A673 (cell line): ENCODE data around the gene SLC20A1. TPM values are rescaled to one million over a fixed set of nuclear protein-coding genes. Genes with fewer than 3 reads are reported as not detected.

Experiments used
- BruUV-seq: library from RNA; stranded (reverse); fragments of 400-500 nt; replicated peaks from 2 replicates; lab custom pipeline; 2021; lab: Mats Ljungman, UMichigan
- CTCF ChIA-PET: fragments of 300-600 bp; sonication (Branson Sonifier 250); formaldehyde crosslinking; loops from one replicate; lab custom pipeline; 2022; ENCODE audit warnings: antibody characterized with exemption; lab: Charles Lee
- POLR2A ChIA-PET: fragments of 300-600 bp; sonication (Branson Sonifier 250); formaldehyde crosslinking; loops from one replicate; lab custom pipeline; 2022; ENCODE audit warnings: antibody characterized with exemption; ENCODE audit not compliant: low non-redundant PET; lab: Charles Lee
- DNase-seq: peaks from one replicate; pipeline ENCODE4 v3.0.0-alpha.2; 2015; ENCODE audit warnings: low spot score
- H3K27ac ChIP-seq: fragments of 200-600 bp; sonication (generic); 2 replicates; pipeline ENCODE4 v1.5.1; 2016; ENCODE audit warnings: mixed run types, low read depth, mild to moderate bottlenecking, mixed read lengths, antibody characterized with exemption, low read length; ENCODE audit not compliant: poor library complexity, severe bottlenecking
- H3K27me3 ChIP-seq: fragments of 200-600 bp; sonication (generic); replicated peaks from 2 replicates; pipeline ENCODE4 v1.6.1; 2017; ENCODE audit warnings: mixed run types, low read depth, mild to moderate bottlenecking, mixed read lengths, antibody characterized with exemption, low read length; ENCODE audit not compliant: insufficient read depth, poor library complexity
- H3K36me3 ChIP-seq: fragments of 200-600 bp; sonication (generic); 2 replicates; pipeline ENCODE4 v1.6.1; 2016; ENCODE audit warnings: mixed run types, mild to moderate bottlenecking, mixed read lengths, antibody characterized with exemption, low read length; ENCODE audit not compliant: insufficient read depth, poor library complexity, severe bottlenecking
- H3K4me1 ChIP-seq: fragments of 200-600 bp; sonication (generic); 2 replicates; pipeline ENCODE4 v1.6.1; 2017; ENCODE audit warnings: mixed run types, mild to moderate bottlenecking, mixed read lengths, antibody characterized with exemption, low read length; ENCODE audit not compliant: insufficient read depth, poor library complexity, severe bottlenecking
- H3K4me3 ChIP-seq: fragments of 200-600 bp; sonication (generic); 2 replicates; pipeline ENCODE4 v1.5.1; 2016; ENCODE audit warnings: low read depth, mixed run types, mild to moderate bottlenecking, mixed read lengths, low read length; ENCODE audit not compliant: poor library complexity, severe bottlenecking
- H3K9me3 ChIP-seq: fragments of 200-600 bp; sonication (generic); 2 replicates; pipeline ENCODE4 v1.6.1; 2016; ENCODE audit warnings: mixed run types, low read depth, mild to moderate bottlenecking, mixed read lengths, antibody characterized with exemption, low read length; ENCODE audit not compliant: poor library complexity, severe bottlenecking
- CTCF ChIP-seq: fragments of 300-800, 200-600 bp; sonication (generic); conservative IDR thresholded peaks from 2 replicates; pipeline ENCODE4 v1.5.1; 2017; ENCODE audit warnings: low read depth, mild to moderate bottlenecking, antibody characterized with exemption, low read length, moderate library complexity, mixed read lengths
- EZH2 ChIP-seq: fragments of 200-600 bp; sonication (generic); IDR thresholded peaks from 2 replicates; pipeline ENCODE4 v1.6.1; 2017; ENCODE audit warnings: borderline replicate concordance, low read depth, mild to moderate bottlenecking, mixed read lengths, antibody characterized with exemption, low read length; ENCODE audit not compliant: poor library complexity, severe bottlenecking
- intact Hi-C: fragments of 100-400 bp; cut with micrococcal nuclease; formaldehyde crosslinking; loops from one replicate; pipeline ENCODE4 v1.10.0; 2022; ENCODE audit not compliant: unreplicated experiment
- total RNA-seq: library from RNA; stranded (reverse); gene quantifications from 2 replicates; pipeline ENCODE4 v1.2.3, GENCODE V29; 2021

The SLC20A1 gene
- total RNA-seq, 1 experiment from 2014 or later, result 148 TPM

DNA sequence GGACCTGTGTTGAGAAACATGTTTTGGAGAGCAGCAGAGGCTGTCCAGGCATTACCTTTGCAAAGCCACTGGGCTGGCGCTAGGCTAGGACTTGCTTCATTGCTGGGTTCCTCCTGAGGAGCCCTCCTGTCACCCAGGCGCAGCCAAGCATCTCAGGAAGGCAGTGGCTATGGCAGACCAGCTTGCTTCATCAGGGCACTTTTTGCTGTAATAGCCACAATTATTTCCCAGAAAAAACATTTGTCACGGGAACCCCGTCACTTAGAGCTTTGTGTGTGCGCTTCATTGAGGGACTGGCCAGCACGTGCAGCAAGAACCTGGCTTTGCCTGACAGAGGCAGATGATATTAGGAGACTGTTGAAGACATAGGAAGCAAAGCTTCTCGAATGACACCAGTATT, 36.4 kb downstream of the SLC20A1 start:
- intact Hi-C loops, result no loop called here

DNA sequence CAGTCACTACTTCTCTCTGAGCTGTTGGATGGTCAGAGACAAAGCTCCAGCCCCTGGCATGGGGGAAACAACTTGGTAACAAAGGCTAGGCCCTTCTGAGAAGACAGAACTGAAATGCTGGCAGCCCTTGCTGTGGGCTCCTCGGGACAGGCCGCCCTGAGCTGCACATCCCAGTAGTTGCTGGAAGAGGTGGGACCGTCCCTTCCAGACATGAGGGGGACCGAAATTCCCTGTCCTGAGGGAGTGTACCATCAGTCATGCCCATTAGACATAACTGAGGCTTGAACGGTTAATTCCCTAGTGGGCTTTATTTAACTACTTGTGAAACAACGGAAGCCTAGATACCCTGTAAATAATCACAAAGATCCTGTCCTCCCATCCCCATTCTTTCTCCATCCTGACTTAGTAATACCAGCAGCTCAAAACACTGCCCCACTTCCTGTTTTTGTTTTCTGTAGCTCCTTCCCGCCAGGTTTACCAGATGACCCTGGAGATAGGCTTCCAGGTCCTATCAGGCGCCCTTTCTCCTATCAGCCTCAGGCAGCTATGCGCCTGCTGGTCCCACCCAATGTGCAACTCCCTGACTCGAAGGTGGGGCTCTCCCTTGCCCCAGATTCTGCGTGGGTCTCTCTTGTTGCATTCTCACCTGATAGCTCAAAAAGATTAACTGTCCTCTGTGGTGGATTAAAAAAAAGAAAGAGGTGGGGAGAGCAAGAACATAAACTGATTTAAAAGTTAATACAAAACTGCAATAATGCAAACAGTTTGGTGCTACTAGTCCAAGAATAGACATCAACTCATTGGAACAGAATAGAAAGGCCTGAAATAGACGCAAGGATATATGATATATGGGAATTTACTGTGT, 38.0 kb downstream of the SLC20A1 start:
- DNase-seq, result no peak
- Histone ChIP-seq H3K27me3 (no peaks in the 10 kb centered on the region), H3K4me1 (no peaks in the 10 kb centered on the region), H3K4me3 (no peak overlapping the region), H3K27ac (no peak overlapping the region), H3K9me3 (no peaks in the 10 kb centered on the region), H3K36me3 (no peaks in the 10 kb centered on the region)
- TF ChIP-seq EZH2, result no peak
- no peak for TF ChIP-seq CTCF
- BruUV-seq, result no TSS peak
- CTCF ChIA-PET, result no interaction called here
- POLR2A ChIA-PET, result no interaction called here
- intact Hi-C loops, result no loop called here

More for the DNA sequence above, 36.4 kb downstream of the SLC20A1 start:
- BruUV-seq, result no TSS peak
- TF ChIP-seq EZH2, result no peak
- no peak for TF ChIP-seq CTCF
- H3K36me3 ChIP-seq, result no peaks in the 10 kb centered on the region
- no peaks in the 10 kb centered on the region for H3K9me3 ChIP-seq
- H3K4me3 ChIP-seq, result no peak overlapping the region
- H3K4me1 ChIP-seq, result no peaks in the 10 kb centered on the region
- ChIA-PET CTCF (no interaction called here), POLR2A (no interaction called here)
- no peaks in the 10 kb centered on the region for H3K27me3 ChIP-seq
- DNase-seq, result no peak
- H3K27ac ChIP-seq, result no peak overlapping the region

- BruUV-seq, result no TSS peak
- Histone ChIP-seq H3K27ac (no peak overlapping the region), H3K9me3 (no peaks in the 10 kb centered on the region), H3K4me1 (no peaks in the 10 kb centered on the region), H3K36me3 (no peaks in the 10 kb centered on the region), H3K4me3 (no peak overlapping the region), H3K27me3 (no peaks in the 10 kb centered on the region)
- no peak for DNase-seq
- intact Hi-C loops, result no loop called here
- ChIA-PET POLR2A (no interaction called here), CTCF (no interaction called here)
- TF ChIP-seq EZH2 (no peak), CTCF (no peak)
These were observed 38.7 kb downstream of the SLC20A1 start for GRCh38 chr2:112684415-112684775.
